ENCODE data around the gene CREBL2.

Gene CREBL2

GRCh38 chr12:12681061-12681765, 69.5 kb downstream of the CREBL2 start:
- no peak for FAIRE-seq

- FAIRE-seq = no peak
These were observed 70.6 kb downstream of the CREBL2 start for GRCh38 chr12:12682284-12682683.

- no peak for FAIRE-seq
These were observed 71.5 kb downstream of the CREBL2 start for GRCh38 chr12:12683136-12683697.

- no peak for FAIRE-seq
These were observed 72.0 kb downstream of the CREBL2 start for GRCh38 chr12:12683725-12684124.

GRCh38 chr12:12684375-12685106, 72.9 kb downstream of the CREBL2 start:
- no peak for FAIRE-seq

- FAIRE-seq = no peak
These were observed 73.6 kb downstream of the CREBL2 start for GRCh38 chr12:12685305-12685704.

- FAIRE-seq = no peak
These were observed 74.8 kb downstream of the CREBL2 start for GRCh38 chr12:12686472-12686871.

- no peak for FAIRE-seq
These were observed 75.2 kb downstream of the CREBL2 start for GRCh38 chr12:12686925-12687324.

GRCh38 chr12:12689647-12690300, 78.1 kb downstream of the CREBL2 start:
- no peak for FAIRE-seq

- FAIRE-seq = no peak
These were observed 79.9 kb downstream of the CREBL2 start for GRCh38 chr12:12691549-12691948.

- no peak for FAIRE-seq
These were observed 81.5 kb downstream of the CREBL2 start for GRCh38 chr12:12693111-12693671.
